ENCODE results near the gene DZIP1. TPM values are rescaled to one million over a fixed set of nuclear protein-coding genes. Genes with fewer than 3 reads are reported as not detected.
"Not testable (repeated sequence)": the region's sequence is repeated elsewhere in the genome, so short reads cannot be mapped to it uniquely, and the experiment has no call there.

Gene DZIP1
- total RNA-seq, 1 donor from 2014 or later, result 34.5 TPM

DNA sequence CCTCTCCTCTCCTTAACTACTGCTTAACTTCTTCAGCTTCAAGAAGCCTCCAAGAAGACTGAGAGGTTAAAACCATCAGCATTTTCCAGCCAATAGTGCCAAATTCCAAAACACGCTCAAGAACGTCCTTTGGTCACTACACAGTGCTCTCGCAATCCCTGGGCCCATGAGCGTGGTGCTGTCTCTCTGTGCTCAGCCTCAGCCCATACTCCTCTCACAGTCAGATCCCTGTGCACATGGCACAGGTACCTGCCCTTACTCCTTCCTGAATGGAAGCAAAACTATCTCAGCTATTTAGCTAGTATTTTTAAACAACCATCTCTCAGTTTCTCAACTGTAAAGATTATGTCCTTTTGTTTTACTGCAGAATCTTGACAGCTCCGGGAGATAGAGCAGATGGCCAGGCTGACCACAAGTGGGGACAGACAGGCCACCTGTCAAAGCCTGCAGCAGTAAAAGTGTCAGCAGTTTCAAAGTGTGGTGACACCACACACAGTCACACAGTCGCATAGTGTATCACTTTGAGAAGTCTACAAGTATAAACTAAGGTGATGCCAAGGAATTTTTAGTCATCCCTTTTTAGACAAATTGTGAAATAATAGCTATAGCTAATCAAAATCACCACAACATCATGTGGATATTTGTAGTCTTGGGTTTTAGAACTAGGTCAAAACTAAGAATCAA lies 35.7 kb downstream of the DZIP1 start:
- ATAC-seq (peak; percentile 39), DNase-seq (ENCODE audit: low spot score) (no peak)
- intact Hi-C loops (cut with DNase I), result no loop called here

DNA sequence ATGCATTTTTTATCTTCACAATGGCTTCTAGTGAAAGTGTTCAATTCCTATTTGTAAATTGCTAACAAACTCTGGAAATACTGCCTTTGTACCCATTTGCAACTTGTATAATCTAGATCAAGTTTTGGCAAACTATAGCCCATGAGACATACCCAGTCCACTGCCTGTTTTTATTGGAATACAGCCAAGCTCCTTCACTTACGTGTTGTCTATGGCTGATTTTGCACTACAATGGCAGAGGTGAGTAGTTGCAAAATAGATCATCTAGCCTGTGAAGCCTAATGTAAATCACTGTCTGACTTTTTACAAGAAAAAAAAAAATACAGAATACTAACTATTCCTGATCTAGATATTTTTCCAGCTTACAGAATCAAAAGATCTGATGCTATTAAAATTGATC lies 37.1 kb downstream of the DZIP1 start:
- ATAC-seq (no peak), DNase-seq (ENCODE audit: low spot score) (no peak)
- intact Hi-C loops (cut with DNase I), result no loop called here

DNA sequence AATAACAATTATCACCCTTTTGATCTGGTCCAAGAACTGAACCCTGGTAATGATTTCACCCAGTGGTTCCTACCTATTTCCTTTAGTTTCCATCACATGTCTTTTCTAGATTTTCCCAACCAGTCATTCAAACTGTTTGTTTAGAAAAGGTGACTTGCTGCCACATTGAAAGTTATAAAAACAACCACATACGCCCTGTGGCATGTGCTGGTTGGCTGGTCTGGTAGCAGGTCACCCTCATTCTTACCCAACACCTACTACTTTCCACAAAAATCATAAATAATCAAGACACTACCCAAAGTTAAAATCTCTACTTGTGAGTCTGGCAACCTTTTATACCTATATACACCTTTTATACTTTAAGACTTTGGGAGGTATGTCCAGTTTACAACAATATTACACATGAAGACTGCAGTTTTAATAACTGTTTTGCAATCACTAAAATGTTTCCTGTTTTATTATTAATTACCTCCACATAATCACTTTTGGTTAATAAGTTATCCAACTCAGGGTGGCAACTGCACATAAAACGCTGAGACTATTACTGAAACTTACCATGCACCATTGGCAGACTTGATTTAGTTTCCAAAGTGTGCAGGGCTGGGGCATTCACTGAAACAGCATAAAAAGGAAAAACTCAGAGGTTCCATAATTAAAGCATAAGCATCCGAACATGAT lies 38.9 kb downstream of the DZIP1 start:
- ATAC-seq, result no peak

DNA sequence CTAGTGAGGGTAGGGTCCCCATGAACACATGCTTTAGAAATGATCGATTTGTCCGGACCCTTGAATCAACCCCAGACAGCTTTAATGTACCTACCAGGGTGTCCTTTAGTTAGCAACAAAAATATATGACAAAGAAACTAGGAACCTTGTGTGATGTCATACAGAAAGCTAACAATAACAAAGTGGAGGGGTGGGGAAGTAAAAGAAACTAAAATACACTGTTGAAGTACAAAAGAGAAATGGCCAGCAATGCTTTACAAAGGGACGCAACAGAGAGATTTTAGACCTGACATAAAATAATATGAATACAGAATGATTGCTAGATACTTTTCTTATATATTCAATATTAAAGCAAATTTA lies 40.0 kb downstream of the DZIP1 start:
- ATAC-seq (no peak), DNase-seq (ENCODE audit: low spot score) (no peak)
- intact Hi-C loops (cut with DNase I), result no loop called here

More for the DNA sequence above, 38.9 kb downstream of the DZIP1 start:
- intact Hi-C loops (cut with DNase I), result no loop called here
- no peak for DNase-seq (ENCODE audit: low spot score)

- ATAC-seq (peak; percentile 24), DNase-seq (ENCODE audit: low spot score) (no peak)
- intact Hi-C loops (cut with DNase I), result no loop called here
Measured at GRCh38 chr13:95603887-95604555, 40.5 kb downstream of the DZIP1 start.

GRCh38 chr13:95601906-95602305 lies 42.6 kb downstream of the DZIP1 start:
- DNase-seq (ENCODE audit: low spot score) (no peak), ATAC-seq (no peak)
- intact Hi-C loops (cut with DNase I), result no loop called here

DNA sequence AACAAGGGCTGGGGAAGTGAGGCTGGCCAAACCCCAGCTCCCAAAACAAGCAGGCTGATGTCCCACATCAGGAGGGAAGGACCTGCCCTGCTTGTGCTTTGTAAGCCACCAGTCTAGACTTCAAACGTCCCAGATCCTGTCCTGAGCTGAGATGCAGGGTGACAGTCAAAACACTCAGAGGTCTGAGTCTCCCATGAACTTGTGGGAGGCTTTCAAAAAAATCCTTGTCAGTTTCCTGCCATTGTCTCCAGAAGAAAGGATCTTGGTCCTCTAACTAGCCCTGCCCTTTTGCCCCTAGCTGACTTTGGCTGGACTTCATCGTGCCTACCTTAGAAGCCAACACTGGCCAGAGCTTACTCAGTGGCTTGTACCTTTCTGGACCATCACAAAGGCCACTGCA lies 43.3 kb downstream of the DZIP1 start:
- ATAC-seq, result no peak

GRCh38 chr13:95596701-95597100 lies 47.8 kb downstream of the DZIP1 start:
- DNase-seq (ENCODE audit: low spot score) (no peak), ATAC-seq (no peak)
- intact Hi-C loops (cut with DNase I), result no loop called here

More for the DNA sequence above, 43.3 kb downstream of the DZIP1 start:
- intact Hi-C loops (cut with DNase I), result no loop called here
- no peak for DNase-seq (ENCODE audit: low spot score)

DNA sequence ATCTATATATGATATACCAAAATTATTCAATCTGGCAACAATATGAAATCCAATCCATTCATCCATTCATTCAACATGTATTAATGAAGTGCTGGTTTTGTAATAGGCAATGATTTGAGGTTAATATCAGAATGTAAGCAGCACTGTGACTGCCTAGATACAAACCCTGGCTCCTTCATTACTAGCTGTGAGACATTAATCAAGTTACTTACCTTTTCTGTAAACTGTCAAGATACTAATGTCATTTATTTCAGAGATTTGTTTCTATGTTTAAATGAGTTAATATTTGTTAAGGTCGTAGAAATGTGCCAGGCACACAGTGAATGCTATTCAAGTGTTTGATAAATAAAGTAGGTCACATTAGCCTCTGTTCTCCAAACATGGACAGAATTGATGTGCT lies 51.0 kb downstream of the DZIP1 start:
- DNase-seq (ENCODE audit: low spot score) (no peak), ATAC-seq (no peak)
- intact Hi-C loops (cut with DNase I), result no loop called here

- DNase-seq (ENCODE audit: low spot score), result no peak
- no peak for ATAC-seq
- intact Hi-C loops (cut with DNase I), result no loop called here
Measured at GRCh38 chr13:95588721-95589120, 55.8 kb downstream of the DZIP1 start.

- DNase-seq (ENCODE audit: low spot score) (no peak), ATAC-seq (no peak)
- intact Hi-C loops (cut with DNase I), result no loop called here
Measured at GRCh38 chr13:95588134-95588533, 56.4 kb downstream of the DZIP1 start.

- no peak for ATAC-seq
- intact Hi-C loops (cut with DNase I), result no loop called here
- DNase-seq (ENCODE audit: low spot score), result no peak
Measured at GRCh38 chr13:95585867-95586266, 58.6 kb downstream of the DZIP1 start.

GRCh38 chr13:95579303-95579702 lies 65.2 kb downstream of the DZIP1 start:
- no peak for DNase-seq (ENCODE audit: low spot score)
- no peak for ATAC-seq
- intact Hi-C loops (cut with DNase I), result no loop called here

DNA sequence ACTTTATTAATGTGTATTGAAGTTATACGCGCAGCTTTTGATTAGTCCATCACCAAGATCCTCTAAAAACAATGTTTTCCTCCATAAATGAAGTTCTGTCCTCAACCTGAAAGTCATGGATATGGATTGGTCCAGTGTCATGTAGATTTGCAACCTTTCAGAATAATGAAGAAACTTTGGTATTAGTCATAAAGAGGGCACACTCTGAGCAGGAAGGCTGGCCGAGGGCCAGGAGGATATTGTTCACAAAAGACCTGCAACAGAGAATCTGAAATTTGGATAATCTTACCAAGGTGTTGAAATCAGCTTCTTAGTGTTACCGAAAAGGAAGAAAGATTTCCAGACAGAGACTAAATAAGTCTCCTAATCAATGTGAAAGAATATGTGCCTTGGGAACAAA lies 71.3 kb downstream of the DZIP1 start:
- ATAC-seq (no peak), DNase-seq (ENCODE audit: low spot score) (no peak)
- intact Hi-C loops (cut with DNase I), result no loop called here

- ATAC-seq (no peak), DNase-seq (ENCODE audit: low spot score) (no peak)
Measured at GRCh38 chr13:95571941-95572340, 72.6 kb downstream of the DZIP1 start.

DNA sequence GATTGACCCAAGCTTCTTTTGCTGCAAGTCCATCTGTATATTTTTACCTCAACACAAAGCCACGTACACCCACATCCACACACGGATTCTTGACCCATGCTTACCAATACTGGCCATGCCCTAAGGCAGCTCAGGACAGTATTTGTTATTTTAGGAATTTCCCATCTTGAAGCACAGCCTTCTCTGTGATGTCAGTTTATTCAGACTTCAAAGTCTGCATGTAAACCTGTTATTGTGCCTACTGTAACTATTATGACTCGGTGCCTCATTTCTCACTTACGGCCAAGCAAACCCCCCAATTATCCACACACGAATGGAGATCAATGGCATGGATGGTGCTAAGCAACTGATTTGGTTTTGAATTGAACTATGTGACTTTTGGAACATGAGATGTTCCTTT lies 74.5 kb downstream of the DZIP1 start:
- intact Hi-C loops (cut with DNase I), result no loop called here
- ATAC-seq, result no peak
- DNase-seq (ENCODE audit: low spot score), result no peak

More at GRCh38 chr13:95571941-95572340, 72.6 kb downstream of the DZIP1 start:
- intact Hi-C loops (cut with DNase I), result no loop called here

GRCh38 chr13:95568131-95568530 lies 76.4 kb downstream of the DZIP1 start:
- no peak for DNase-seq (ENCODE audit: low spot score)
- ATAC-seq, result no peak
- intact Hi-C loops (cut with DNase I), result no loop called here

GRCh38 chr13:95565758-95566157 lies 78.7 kb downstream of the DZIP1 start:
- ATAC-seq; DNase-seq (ENCODE audit: low spot score); intact Hi-C loops (cut with DNase I): not testable (repeated sequence)

DNA sequence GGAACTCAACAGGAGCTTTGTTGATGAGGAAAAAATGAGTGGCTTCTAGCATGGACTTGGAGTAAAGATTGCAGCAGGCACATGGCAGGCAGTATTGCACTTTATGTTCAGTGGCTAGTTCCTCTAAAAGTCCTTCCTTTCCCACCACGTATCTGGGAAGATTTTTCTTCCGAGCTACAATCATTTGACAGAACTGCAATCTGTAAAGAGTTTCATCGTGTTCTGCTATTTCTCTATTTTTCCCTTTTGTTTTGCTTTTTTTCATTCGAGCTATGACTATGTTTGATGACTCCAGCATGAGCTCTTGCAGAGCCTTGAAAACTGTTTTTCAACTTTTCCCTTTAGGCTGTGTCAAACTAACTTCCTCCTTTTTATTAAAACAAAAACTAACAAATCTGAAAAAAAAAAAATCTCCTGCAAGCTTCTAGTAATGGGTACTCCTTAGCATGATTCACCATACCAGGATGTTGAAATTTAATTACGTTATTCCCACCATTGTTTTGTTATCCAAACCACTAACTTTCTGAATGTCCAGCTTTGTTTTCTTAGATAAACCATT lies 79.7 kb downstream of the DZIP1 start:
- intact Hi-C loops (cut with DNase I), result no loop called here
- DNase-seq (ENCODE audit: low spot score), result no peak
- no peak for ATAC-seq

GRCh38 chr13:95564091-95564490 lies 80.4 kb downstream of the DZIP1 start:
- no peak for ATAC-seq
- DNase-seq (ENCODE audit: low spot score), result no peak
- intact Hi-C loops (cut with DNase I), result no loop called here

Measured in sciatic nerve (tissue), 2 donors.